Hindlimb muscle (tissue), 1 donor: ENCODE results near the gene SLC43A1. TPM values are rescaled to one million over a fixed set of nuclear protein-coding genes. Genes with fewer than 3 reads are reported as not detected.

Source experiments
- DNase-seq: peaks from one replicate; pipeline ENCODE4 v3.0.0-alpha.2; 2013
- polyA plus RNA-seq: library from polyadenylated mRNA; unstranded; fragments of 120-200 nt; gene quantifications from one replicate; pipeline ENCODE4 v1.2.1, GENCODE V29; 2013; ENCODE audit not compliant: insufficient read length

SLC43A1 gene
- polyA plus RNA-seq, 1 donor: 19.3 TPM

DNA sequence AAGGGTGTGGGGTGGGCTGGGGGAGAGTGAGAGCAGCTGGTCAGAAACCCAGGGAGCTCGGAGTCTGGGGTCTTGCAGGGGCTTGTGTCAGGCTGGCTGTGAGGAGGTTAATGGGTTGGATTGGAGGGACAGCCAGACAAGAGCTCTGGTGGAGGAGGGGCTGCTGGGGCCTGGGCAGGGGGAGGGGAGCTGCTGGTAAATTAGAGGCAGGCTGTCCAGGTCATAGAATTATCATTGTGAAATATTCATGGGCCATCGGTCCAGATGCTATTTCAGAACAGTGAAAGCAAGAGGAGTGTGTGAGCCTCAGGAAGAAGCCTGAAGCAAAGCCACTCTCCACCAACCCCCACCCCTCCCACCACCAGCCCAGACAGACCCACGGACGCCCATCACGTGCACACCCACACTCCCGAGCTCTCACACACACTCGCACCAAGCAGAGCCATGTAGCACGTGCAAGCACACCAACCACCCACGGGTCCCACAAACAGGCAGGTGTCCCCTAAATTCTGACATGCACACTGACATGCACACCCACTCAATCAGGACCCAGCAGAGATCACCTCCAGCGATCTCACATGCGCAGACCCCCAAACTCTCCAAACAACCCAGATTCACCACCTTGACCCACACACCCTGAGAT lies 36.4 kb downstream of the SLC43A1 start:
- DNase-seq: no peak

DNA sequence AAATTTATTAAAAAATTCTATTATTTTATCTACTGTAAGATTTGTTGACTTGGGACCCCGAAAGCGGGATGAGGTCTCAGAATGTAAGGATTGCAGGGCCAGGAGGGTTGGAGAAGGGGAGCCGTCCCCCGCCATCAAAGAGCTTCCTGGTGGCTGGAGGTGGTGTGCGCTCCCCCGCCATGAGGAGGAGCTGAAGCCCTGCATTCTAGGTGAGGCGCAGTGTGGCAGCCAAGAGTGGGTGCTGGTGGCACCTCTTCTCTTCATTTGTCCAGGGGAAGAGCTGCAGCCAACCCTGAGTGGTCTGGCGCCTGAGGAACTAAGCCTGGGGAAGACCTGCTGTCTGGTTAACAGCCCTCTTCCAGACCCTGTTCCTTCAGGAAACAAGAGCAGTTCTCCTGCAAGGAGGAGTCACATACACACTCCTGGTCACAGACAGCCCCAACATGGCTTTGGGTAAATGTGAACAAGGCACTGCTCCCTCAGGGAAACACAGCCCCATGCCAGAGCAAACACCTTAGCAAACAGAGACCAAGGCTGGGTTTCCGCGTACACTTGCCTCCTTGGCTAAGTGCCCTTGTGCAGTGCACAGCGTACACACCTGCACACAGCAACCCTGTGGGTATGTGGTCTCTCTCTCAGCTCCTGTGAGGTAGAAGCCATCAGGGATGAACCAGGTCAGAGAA lies 37.9 kb downstream of the SLC43A1 start:
- no peak for DNase-seq

DNA sequence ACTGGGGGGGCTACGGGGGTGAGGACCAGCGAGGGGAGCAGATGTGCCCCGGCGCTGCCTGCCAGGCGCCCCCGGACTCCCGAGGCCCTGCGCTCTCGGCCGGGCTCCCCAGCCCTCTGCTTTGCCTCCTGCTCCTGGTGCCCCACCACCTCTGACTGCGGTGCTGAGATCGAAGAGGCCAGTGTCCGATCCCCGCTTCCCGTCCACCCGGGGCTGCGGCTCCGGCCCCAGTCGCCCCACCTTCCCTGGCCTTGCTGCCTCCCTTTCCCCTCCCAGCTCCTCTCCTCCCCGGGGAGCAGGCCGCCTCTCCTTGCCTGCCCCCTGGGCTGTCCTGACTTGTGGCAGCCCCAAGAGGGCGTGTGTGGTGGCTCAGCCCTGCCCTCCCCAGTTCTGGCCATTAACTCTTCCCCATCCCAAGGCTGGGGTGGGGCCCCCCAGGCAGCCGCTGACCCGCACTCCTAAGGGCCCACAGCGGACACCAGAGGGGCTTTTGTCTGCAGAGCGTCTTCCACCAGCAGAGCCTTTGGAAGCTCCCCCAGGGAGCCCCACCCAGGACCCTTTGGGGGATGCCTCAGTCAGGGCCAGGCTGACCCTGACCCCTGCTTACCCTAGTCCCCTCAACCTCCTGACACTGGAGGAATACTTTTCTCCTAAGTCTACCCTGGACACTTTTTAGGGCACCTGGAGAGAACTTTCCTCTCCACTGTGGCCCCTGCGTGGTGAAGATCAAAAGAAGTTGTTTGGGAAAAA lies 38.6 kb downstream of the SLC43A1 start:
- no peak for DNase-seq

DNA sequence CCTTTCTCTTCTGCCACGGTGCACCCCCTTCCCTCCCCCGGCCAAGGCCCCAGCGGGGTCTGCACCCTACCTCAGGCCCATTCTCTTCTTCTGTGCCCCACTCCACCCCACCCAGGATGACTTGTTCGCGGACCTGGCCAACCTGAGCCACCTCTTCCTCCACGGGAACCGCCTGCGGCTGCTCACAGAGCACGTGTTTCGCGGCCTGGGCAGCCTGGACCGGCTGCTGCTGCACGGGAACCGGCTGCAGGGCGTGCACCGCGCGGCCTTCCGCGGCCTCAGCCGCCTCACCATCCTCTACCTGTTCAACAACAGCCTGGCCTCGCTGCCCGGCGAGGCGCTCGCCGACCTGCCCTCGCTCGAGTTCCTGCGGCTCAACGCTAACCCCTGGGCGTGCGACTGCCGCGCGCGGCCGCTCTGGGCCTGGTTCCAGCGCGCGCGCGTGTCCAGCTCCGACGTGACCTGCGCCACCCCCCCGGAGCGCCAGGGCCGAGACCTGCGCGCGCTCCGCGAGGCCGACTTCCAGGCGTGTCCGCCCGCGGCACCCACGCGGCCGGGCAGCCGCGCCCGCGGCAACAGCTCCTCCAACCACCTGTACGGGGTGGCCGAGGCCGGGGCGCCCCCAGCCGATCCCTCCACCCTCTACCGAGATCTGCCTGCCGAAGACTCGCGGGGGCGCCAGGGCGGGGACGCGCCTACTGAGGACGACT lies 39.3 kb downstream of the SLC43A1 start:
- no peak for DNase-seq

DNA sequence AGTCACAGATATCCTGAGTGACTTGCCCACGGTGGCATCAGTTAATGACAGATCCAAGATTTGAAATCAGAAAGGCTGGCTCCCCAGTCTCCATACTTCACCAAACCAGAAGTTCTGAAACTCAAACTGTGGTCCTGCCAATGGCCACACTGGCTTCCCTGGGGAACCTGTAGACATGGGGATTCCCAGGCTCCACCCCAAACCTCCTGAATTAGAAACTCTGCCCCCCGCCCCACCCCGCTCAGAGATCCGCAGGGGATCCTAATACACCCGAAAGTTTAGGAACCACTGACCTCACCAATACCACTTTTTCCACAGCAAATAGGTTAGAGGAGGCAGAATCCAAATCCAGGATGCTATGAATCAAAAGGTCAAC lies 39.8 kb downstream of the SLC43A1 start:
- no peak for DNase-seq

DNA sequence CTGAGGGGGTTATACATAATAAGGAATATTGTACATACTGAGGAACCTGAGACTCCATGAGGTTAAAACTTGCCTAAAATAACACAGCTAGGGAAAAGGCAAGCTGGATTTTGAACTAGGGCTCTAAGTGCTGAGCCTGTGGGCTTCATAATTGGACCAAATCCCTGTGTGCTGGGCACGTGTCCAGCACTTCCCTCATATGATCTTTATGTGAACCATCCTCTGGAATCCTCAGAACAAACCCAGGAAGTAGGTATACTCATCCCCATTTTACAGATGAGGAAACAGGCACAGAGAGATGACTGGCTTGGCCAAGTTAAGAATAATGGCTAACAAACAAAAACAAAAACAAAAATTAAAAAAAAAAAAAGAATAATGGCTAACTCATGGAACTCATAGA lies 40.3 kb downstream of the SLC43A1 start:
- no peak for DNase-seq

DNA sequence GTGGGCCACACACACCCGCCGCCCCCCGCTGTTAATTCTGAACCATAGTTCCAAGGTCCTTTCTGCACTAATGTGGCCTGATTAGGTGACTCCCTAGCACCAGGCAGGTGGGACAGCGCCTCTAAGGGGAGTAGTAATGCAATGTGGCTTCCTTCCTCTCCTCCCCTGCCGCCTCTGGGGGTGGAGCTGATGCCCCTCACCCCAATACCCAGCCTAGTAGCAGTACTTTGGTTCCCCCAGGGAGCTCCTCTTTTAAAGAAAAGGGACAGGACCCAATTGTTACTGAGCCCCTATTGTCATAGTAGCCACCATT lies 40.7 kb downstream of the SLC43A1 start:
- DNase-seq: no peak

DNA sequence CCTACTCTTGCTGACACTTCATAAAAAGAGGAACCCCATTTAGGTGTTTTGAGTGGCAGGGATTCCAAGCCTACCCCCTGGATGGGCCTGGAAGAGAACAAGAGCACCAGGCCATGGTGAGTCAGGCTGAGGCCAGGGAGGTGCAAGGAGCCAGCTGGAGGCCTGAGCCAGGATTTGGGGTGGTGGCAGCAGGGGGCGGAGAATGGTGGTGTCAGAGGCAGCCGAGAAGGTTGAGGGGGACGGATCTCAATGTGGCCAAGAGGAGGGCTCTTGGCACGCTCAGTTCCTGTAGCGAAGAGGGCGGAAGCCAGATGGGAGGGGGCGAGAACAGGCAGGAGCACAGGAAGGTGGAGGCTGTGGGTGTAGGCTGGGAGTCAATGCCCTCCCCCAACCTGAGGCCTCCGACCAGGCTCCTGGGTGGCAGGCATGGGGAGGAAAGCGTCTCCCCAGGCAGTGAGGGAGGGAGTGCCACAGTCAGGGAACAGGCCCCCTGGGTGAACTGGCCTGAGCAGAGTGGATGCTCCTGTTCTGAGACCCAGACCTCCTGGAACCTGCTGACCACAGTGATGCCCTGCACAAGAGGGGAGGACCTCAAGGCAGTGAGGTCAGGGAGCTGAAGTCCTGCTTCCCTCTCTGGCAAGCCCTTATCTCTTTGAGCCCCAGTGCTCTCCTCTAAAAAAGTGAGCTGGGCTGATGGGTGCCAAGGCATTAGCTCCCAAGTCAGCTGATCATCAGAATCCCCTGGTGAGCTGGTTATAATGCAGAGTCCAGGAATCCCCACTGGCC lies 41.3 kb downstream of the SLC43A1 start:
- DNase-seq: no peak

DNA sequence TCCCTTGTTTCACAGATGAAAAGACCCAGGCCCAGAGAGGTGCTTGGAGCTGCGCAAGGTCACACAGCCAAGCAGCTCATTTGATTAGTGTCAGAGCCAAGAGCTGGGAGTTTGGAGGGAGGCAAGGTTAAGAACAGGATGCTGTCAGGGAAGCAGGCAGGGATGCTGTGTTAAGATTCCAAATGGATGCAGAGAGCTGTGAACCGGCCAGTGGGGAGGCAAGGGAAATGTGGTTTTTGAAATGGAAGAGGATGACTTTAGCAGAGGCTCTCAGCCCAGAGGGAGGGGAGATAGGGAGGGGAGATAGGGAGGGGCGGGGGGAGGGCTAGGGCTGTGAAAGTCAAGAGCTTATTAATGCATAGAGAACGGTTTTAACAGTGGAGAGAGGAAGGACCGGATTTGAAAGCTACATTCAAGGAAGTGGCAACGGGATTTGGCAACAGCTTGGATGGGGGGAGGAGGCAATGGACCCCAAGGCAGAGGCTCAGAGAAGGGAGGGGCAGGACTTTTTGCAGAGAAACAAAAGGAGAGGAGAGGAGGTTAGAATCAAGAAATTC lies 42.1 kb downstream of the SLC43A1 start:
- DNase-seq: no peak

DNA sequence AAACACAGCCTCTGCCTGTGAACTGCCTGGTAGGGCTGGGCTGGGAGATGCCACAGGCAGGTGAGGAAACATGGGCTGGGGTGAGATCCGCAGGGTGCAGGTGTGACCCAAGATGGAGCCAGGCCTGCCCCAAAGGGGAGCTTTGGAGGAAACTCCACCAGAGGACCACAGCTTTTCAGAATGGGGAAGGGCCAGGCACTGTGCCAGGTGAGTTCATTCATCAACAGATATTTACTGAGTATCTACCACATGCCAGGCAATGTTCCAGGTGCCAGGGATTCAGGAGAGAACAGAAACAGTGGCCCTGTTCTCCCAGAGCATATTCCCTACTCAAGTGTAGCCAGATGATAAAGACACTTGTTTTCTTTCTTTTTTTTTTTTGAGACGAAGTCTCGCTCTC lies 44.0 kb downstream of the SLC43A1 start:
- no peak for DNase-seq

DNA sequence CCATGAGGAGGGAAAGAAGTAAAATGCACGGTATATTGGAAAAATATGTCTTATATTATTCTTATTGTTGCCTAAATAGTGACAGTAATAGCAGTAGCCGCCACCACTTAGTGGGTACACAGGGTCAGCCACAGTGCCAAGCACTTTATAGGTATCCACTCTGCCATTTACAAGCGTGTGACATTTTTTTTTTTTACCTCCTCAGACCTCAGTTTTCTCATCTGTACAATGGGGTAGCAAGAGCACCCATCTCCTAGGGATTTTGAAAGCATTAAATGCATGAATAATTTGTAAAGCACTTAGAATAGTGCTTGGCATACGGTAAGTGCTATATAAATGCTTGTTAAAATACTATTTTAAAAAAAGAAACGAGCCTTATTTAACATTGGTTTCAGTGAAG lies 46.2 kb downstream of the SLC43A1 start:
- no peak for DNase-seq

DNA sequence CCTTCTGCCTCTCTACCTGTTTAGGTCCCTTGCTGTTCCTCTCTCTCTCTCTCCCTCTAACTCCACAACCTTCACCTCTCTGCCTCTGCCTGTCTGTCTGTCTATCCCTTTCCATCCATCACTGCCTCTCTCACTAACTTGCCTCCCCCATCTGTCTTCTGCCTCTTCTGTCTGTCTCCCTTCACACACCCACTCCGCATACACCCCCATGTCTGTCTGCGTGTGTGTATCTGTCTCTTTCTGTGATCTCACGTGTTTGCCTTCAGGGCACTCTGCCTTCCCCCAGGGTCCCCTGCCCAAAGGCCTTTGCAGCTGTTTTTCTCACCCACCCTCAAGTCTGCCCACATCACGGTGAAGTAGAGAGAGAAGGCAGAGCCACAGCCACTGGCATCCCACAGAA lies 47.2 kb downstream of the SLC43A1 start:
- DNase-seq: no peak

DNA sequence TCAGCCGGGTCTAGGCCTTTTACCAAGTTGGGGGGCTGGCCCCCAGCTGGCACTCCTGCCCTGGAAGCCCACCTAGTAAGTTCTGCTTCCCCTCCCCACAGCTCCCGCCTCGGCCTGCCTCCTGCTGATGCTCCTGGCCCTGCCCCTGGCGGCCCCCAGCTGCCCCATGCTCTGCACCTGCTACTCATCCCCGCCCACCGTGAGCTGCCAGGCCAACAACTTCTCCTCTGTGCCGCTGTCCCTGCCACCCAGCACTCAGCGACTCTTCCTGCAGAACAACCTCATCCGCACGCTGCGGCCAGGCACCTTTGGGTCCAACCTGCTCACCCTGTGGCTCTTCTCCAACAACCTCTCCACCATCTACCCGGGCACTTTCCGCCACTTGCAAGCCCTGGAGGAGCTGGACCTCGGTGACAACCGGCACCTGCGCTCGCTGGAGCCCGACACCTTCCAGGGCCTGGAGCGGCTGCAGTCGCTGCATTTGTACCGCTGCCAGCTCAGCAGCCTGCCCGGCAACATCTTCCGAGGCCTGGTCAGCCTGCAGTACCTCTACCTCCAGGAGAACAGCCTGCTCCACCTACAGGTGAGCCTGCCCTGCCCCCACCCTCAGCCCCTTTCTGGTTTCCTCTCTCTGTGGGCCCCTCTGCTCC lies 47.9 kb downstream of the SLC43A1 start:
- no peak for DNase-seq

DNA sequence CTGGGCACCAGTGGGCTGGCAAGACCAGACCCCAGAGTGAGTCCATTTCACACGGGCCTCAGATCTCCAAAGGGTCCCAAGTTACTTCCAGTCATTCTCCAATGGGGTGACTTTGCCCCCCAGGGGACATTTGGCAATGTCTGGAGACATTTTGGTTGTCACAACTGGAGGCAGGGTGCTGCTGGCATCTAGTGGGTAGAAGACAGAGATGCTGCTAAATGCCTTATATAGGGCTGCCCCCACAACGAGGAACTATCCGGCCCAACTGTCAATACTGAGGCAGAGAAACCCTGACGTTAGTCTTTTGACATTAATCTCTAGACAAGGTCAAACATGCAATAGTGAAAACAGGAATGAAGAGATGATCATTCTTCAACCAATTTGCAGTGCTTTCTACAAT lies 48.8 kb downstream of the SLC43A1 start:
- no peak for DNase-seq

DNA sequence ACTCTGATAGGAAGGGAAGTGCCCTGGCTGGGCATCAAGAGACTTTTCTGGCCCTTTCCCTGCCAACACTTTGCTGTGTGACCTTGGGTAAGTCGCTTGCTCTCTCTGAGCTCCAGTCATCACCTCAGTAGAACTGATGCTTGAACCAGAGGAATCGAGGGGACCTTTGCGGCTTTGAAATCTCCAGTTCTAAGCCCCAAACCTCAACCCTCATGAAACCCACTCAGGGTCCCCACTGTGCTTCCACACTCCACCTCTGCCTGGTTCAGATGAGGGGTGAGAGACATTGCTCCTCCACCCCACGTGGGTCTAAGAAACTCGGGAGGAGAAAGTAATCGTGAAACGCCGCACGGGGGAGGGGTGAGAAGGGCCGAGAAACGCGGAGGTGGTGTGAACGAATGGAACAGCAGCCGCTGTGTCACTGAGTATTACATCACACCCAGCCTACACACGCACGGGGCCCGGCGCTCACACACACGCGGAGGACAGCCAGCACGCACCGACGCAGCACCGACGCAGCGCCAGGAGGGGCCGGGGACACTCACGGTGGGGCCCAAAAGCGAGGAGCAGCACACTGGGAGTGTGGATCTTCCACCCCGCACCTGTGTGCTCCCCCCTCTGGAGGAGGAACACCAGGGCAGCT lies 50.8 kb downstream of the SLC43A1 start:
- no peak for DNase-seq

DNA sequence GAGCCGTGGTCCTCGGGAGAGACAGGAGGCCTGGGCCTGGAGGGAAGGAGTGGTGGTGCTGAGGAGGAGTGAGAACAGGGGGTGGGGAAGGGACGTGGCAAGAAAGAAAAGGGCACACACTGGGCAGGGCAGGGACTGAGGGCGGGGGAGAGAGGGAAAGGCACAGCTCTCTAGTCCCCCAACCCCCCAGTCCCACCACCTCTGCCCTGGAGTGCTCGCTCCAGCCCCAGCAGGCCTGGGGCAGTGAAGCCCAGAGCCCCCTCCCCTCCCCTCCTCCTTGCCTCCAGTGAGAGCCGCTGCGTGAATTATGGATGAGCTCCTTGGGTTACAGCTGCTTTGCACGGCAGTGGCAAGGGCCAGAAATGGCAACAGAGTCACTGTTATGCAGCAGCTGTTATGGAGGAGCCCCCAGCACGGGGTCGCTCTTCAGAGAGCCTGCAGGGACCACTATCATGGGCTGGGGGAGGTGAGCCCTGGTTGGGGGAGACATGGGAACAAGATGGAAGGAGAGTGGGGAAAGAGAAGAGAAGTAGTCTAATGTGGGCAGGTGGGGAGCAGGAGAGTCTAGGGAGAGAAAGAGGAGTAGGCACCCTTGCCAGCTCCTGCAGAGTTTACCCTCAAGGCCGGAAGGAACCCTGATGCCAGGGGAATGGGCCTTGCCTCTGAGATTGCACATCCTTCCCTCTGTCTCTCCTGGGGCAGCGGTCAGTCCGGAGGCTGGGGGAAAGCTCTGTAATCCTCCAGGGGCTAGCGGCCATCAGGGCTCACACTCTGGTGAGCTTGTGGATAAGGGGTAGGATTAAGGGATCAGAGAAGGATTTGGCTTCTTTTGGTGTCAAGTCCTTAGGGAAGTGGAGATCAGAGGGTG lies 51.6 kb downstream of the SLC43A1 start:
- DNase-seq: no peak

DNA sequence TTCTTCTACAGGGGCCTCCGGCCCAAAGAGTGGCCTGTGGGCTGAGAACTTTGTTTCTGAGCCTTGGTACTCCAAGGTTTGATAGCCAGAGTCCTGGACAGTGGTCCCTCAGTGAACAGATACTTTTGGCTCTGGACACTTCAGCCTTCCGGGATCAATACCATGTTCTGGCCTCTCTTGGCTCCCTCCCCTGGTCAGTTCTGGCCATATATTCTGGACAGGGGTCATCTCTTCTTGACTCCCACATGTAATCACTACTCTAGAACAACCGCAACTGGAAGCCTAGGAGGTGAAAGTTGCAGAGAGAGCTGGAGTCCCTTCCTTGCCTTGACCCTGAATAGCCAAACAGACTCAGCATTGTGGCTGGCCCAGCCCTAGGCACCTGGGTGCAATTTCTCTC lies 52.9 kb downstream of the SLC43A1 start:
- DNase-seq: no peak

DNA sequence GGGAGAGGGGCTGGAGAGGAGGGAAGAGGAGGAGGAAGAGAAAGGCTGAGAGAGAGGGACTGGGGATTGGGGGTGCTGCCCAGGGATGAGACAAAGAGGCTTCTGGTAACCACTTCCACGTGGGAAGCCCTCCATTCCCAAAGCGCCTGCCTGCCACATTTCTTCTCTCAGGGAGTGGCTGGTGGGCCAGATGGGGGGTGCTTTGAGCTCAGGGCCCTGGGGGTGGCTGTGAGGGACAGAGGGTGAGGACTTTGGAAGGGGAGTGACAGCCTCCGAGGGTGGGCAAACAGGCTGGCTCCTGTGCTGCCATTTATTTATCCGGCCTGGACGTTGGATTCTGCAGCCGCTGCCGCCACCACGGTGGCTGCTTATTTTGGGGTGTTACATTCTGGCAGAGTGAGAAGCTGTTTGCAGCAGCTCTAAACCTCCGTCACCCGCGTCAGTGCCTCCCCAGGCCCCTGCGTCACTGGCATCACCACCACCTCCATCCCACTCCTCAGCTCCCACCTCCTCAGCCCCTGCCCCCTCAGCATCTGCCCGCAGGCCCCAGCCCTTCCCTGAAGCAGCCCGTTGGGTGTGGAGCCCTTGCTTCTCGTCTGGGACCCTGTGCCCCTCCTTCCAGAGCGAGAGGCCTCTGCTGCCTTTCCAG lies 53.5 kb downstream of the SLC43A1 start:
- no peak for DNase-seq
